Measurements from ENCODE around the gene AFAP1.
A peak's percentile ranks its signal among the peaks of the same experiment; 100 is the strongest.

Gene AFAP1

DNA sequence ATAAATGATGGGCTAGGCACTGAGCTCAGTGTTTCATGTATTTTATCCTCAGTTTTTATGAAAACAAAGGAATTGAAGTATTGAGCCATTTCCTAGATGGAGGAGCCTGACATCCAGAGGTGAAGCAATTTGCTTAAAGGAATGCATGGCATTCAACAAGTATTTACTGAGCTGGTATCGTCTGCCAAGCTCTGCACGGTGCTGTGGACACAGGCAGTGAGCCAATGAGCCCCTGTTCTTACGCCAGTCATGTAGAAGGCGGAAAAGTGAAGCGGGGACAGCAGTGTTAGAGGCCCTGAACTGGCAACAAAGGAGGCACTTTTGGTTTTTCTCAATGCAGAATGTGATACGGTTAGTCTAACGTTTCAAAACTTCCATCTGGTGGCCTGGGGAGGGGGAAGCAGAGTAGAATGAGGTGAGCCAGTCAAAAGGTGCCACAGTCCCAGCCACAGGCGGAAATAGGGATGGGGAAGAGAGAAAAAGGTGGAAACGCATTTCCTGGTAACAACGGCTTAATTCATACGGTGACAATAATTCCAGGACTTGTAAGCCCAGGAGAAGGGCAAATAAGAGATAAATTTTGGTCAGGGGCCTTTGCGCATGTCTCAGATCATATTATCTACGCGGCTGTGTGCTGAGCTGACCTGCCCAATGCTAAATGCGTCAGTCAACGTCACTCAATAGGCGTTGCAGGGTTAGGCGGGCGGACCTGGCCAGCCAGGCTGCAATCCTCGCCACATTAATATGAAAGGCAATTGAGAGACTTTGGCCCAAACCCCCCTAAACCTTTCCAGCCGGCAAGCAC, 133.9 kb downstream of the AFAP1 start:
- TF ChIP-seq, protein P1, sequence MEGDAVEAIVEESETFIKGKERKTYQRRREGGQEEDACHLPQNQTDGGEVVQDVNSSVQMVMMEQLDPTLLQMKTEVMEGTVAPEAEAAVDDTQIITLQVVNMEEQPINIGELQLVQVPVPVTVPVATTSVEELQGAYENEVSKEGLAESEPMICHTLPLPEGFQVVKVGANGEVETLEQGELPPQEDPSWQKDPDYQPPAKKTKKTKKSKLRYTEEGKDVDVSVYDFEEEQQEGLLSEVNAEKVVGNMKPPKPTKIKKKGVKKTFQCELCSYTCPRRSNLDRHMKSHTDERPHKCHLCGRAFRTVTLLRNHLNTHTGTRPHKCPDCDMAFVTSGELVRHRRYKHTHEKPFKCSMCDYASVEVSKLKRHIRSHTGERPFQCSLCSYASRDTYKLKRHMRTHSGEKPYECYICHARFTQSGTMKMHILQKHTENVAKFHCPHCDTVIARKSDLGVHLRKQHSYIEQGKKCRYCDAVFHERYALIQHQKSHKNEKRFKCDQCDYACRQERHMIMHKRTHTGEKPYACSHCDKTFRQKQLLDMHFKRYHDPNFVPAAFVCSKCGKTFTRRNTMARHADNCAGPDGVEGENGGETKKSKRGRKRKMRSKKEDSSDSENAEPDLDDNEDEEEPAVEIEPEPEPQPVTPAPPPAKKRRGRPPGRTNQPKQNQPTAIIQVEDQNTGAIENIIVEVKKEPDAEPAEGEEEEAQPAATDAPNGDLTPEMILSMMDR (IDR thresholded peaks at IDR 0.05; ENCODE audit: extremely low read depth, missing control alignments), result no peak
- no peak for DNase-seq (ENCODE audit: low spot score)

DNA sequence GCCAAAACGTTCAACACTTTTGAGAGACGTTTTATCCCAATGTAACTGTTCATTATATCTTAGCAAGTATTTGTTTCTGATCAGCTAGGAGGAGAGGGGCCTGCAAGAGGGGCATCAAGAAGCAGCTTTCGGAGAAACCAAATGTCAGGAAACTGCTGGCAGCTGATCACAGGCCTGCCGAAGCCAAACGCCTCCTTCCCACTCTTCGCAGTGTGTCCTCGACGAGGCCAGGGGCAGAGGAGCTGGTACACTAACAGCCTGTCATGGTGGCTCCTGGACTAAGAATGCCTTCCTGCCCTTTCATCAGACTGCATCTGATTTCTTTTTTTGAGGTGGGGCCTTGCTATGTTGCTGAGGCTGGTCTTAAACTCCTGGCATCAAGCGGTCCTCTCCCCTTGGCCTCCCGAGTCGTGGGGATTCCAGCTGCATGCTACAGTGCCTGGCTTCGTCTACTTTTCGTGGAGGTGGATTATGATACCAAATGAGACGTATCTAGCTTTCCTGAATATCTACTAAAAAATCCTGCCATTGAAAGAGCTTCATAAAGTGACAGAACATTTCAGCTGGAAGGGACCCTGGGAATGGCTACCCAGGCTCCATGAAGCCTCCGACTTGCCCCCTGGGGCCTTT, 134.8 kb downstream of the AFAP1 start:
- DNase-seq (ENCODE audit: low spot score), result no peak
- TF ChIP-seq, protein P1 (IDR thresholded peaks at IDR 0.05; ENCODE audit: extremely low read depth, missing control alignments), result no peak

DNA sequence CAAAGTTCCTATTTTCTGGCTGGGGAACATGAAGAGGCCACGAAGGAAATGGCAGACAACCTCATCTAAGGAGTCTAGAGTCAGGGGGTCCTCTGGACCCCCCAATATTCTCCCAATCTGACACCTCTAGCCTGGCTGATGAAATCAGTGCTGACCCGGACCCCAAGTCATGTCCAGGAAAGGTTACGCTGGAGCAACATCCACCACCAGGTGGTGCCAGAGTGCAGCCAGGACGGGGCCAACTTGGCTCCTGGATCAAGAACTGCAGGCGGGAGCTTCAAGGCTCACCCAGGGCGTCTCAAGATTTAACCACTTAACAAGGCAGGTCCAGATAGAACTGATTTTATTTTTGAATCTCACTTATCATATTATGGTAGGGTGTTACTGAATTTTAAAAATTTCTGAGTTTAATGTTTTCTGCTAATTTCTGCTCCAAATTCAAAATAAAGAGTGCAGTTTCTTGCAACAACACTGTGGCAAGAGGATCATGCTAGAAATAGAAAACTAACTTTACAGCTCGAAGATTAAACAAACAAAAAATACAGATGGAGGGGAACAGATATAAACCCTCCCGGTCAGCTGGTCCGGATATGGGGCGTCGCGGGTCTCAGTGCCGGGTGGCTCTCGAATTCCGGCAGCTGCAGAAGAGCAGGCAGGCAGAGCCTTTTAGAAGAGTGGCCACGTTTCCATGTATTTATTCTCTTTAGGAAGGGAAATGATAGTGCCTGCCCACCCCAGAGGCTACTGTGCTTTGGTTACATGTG, 135.5 kb downstream of the AFAP1 start:
- TF ChIP-seq, protein P1 (IDR thresholded peaks at IDR 0.05; ENCODE audit: extremely low read depth, missing control alignments), result peak; percentile 93
- DNase-seq (ENCODE audit: low spot score), result peak; percentile 79

DNA sequence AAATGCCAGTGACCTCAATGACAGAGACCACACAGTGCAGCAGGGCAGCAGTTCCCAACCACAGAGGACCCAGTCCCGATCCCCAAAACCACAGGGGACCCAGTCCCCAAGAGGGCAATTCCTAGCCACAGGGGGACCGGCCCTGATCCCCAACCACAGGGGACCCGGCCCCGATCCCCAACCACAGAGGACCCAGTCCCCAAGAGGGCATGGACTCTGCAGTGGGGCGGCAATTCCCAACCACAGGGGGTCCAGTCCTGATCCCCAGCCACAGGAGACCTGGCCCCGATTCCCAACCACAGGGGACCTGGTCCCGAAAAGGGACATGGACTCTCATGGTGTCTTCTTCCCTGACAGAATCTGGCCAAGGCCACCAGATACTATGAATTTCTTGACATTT, 136.3 kb downstream of the AFAP1 start:
- TF ChIP-seq, protein P1 (IDR thresholded peaks at IDR 0.05; ENCODE audit: extremely low read depth, missing control alignments), result no peak
- no peak for DNase-seq (ENCODE audit: low spot score)

DNA sequence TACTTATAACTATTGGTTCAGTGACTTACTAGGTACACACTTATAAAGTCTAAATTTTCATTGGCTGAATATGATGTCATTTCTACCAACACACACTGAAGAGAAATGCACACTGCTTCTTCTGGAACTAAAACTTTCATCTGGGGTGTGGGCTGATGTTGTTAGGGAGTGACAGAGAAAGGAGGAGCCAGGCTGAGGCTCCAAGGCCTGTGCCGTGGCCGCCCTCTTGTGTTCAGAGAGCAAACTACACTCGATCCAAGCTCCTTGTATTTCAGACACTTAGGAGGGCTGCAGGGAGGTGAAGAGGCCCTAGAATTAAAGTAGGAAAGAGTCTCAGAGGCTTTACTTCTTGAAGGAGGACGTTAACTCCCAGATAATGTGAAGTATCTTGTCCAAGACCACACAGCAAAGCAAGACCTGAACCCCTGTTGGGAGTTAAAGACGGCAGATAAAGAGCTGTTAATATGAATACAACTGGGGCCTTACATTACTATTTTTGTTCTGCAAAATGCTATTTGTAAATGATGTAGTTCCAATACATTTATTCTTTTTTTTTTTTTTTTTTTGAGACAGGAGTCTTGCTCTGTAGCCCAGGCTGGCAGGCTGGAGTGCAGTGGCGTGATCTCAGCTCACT, 137.5 kb downstream of the AFAP1 start:
- peak; percentile 81 for DNase-seq (ENCODE audit: low spot score)
- TF ChIP-seq, protein P1 (IDR thresholded peaks at IDR 0.05; ENCODE audit: extremely low read depth, missing control alignments), result peak; percentile 90

DNA sequence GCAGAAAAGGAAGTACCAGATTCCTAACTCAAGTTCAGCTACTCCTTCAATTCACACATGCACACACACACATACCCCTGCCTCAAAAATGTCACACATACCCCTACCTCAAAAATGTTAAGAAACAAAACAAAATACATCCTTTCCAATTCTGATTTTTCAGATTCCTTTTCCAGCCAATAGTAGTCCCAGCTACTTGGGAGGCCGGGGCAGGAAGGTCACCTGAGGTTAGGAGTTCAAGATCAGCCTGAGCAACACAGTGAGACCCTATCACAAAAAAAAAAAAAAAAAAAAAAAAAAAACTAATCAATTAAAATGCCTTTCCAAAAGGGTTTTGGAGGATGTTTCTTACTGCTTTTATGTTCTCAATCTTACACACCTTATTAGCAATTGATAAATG, 138.0 kb downstream of the AFAP1 start:
- DNase-seq (ENCODE audit: low spot score), result no peak
- TF ChIP-seq, protein P1 (IDR thresholded peaks at IDR 0.05; ENCODE audit: extremely low read depth, missing control alignments), result no peak
